ENCODE results near the gene SRP14. TPM values are rescaled to one million over a fixed set of nuclear protein-coding genes. Genes with fewer than 3 reads are reported as not detected.

SRP14 gene
- total RNA-seq, 1 experiment from 2014 or later: 200 TPM

DNA sequence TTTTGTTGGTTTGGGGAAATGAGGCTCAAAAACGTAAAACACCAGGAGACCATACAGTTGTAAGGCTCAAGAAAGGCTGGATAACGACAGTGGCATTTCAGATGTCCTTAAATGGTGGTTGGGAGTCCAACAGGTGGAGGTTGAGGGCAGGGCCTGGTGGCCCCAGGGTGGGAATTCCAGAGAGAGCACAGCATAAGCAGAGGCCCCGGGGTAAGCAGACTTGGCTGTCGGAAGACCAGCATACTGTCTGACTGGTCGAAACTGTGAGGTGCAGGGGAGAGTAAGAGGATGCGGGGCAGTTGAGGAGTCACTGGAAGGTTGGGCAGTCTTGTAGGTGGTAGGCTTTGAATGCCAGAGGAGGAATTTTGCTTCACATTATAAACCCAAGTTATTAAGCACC, 48.3 kb downstream of the SRP14 start:
- H4K8ac ChIP-seq (replicated peaks; ENCODE audit: insufficient read length, low read depth, low read length): no peak overlapping the region
- no peak overlapping the region for H3K4me2 ChIP-seq (ENCODE audit: insufficient read depth, insufficient read length, low read length)
- H3K27ac ChIP-seq (ENCODE audit: insufficient read length, low read depth, low read length): no peak overlapping the region
- no peak overlapping the region for H2AFZ ChIP-seq (ENCODE audit: low read length)
- H3K4me1 ChIP-seq (ENCODE audit: insufficient read depth, low read length): no peaks in the 10 kb centered on the region
- H3K18ac ChIP-seq (ENCODE audit: insufficient read length, low read depth, low read length): no peak overlapping the region
- H2BK20ac ChIP-seq (ENCODE audit: low read depth, low read length, poor library complexity, severe bottlenecking): no peak overlapping the region
- H3K56ac ChIP-seq (ENCODE audit: insufficient read length, low read depth, low read length): no peak overlapping the region
- Mint-ChIP-seq H3K36me3 (ENCODE audit: insufficient read depth in 1 of 3, low read depth in 3 of 3) (peaks cover 26 to 87% (median 79%) of the 10 kb centered on the region in 3 experiments; a peak in 6 of 7 replicates), H3K27ac (peak overlapping the region in 1 of 3 experiments; percentile 25; a peak in 2 of 7 replicates), H3K27me3 (ENCODE audit: low read depth) (no peaks in the 10 kb centered on the region), H3K4me3 (no peak overlapping the region), H3K4me1 (no peaks in the 10 kb centered on the region), H3K9me3 (no peaks in the 10 kb centered on the region)
- no peaks in the 10 kb centered on the region for H3K9me3 ChIP-seq (ENCODE audit: control insufficient read depth, low read depth, low read length)
- H3K79me1 ChIP-seq (ENCODE audit: insufficient read depth, low read depth, low read length, poor library complexity, severe bottlenecking): no peaks in the 10 kb centered on the region
- H3K79me2 ChIP-seq (ENCODE audit: insufficient read depth, low read length): no peaks in the 10 kb centered on the region
- WGBS (ENCODE audit: extremely low coverage, insufficient read length, low lambda C conversion rate): no CpG with 5 or more reads among the region's 6 CpGs
- no peak overlapping the region for H2BK5ac ChIP-seq (ENCODE audit: insufficient read length, low read length)
- no peak overlapping the region for H3K14ac ChIP-seq (ENCODE audit: insufficient read depth, low read length)
- H3K27me3 ChIP-seq (ENCODE audit: insufficient read depth, low read length): no peaks in the 10 kb centered on the region
- no peak overlapping the region for H2BK15ac ChIP-seq (ENCODE audit: low read depth, low read length)
- no peaks in the 10 kb centered on the region for H3K23me2 ChIP-seq (ENCODE audit: insufficient read length, low read depth, low read length, poor library complexity, severe bottlenecking)
- no peak overlapping the region for H3K9ac ChIP-seq (ENCODE audit: extremely low read depth, insufficient read length, low read length)
- no peak overlapping the region for H3K4ac ChIP-seq (ENCODE audit: low read depth, low read length)
- H3T11ph ChIP-seq (ENCODE audit: low read length): no peak overlapping the region
- no peak for DNase-seq
- H4K20me1 ChIP-seq (ENCODE audit: control insufficient read depth, insufficient read depth, insufficient read length): no peaks in the 10 kb centered on the region
- H2AK5ac ChIP-seq (ENCODE audit: insufficient read length, low read length): no peak overlapping the region
- no peak overlapping the region for H2BK12ac ChIP-seq (ENCODE audit: insufficient read length, low read depth, low read length)
- H2BK120ac ChIP-seq (ENCODE audit: low read depth, low read length, poor library complexity, severe bottlenecking): no peak overlapping the region
- no peak overlapping the region for H3K23ac ChIP-seq (ENCODE audit: insufficient read length, low read depth, low read length)
- H4K5ac ChIP-seq (ENCODE audit: insufficient read length, low read depth, low read length): no peak overlapping the region
- H4K91ac ChIP-seq (ENCODE audit: insufficient read length, low read depth, low read length): no peak overlapping the region
- TF ChIP-seq, protein P1, sequence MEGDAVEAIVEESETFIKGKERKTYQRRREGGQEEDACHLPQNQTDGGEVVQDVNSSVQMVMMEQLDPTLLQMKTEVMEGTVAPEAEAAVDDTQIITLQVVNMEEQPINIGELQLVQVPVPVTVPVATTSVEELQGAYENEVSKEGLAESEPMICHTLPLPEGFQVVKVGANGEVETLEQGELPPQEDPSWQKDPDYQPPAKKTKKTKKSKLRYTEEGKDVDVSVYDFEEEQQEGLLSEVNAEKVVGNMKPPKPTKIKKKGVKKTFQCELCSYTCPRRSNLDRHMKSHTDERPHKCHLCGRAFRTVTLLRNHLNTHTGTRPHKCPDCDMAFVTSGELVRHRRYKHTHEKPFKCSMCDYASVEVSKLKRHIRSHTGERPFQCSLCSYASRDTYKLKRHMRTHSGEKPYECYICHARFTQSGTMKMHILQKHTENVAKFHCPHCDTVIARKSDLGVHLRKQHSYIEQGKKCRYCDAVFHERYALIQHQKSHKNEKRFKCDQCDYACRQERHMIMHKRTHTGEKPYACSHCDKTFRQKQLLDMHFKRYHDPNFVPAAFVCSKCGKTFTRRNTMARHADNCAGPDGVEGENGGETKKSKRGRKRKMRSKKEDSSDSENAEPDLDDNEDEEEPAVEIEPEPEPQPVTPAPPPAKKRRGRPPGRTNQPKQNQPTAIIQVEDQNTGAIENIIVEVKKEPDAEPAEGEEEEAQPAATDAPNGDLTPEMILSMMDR (conservative IDR thresholded peaks at IDR 0.05): no peak
